K562 (cell line): Measurements from ENCODE around the gene OSBPL3. TPM values are rescaled to one million over a fixed set of nuclear protein-coding genes. Genes with fewer than 3 reads are reported as not detected.

Experiments
- ATAC-seq: fragments of 200-7000 bp; cut with Tn5 transposase; 3 replicates; pipeline ENCODE4 v1.9.1; 2020; ENCODE audit warnings: moderate library complexity
- BruUV-seq: library from RNA; stranded (reverse); fragments of 400-500 nt; replicated peaks from 2 replicates; lab custom pipeline; 2021; lab: Mats Ljungman, UMichigan
- CTCF ChIA-PET: fragments of 300-600 bp; formaldehyde crosslinking; extraction: SDS; loops from one replicate; lab custom pipeline; 2021; ENCODE audit warnings: low intra/inter-chr PET ratio; lab: Yijun Ruan, JAX
- POLR2A ChIA-PET: fragments of 300-600, 350-650 bp; sonication (Branson Sonifier 250); formaldehyde crosslinking; extraction: SDS; loops from one replicate; lab custom pipeline; 2021; ENCODE audit warnings: antibody characterized with exemption, inconsistent platforms; lab: Yijun Ruan, JAX
- DNase-seq, 4 experiments: peaks; one replicate each; pipeline versions ENCODE4 v3.0.0 to v3.0.0-alpha.2; 2011 to 2018; ENCODE audit warnings: low spot score in 3 of 4, mixed read lengths in 3 of 4; ENCODE audit errors: extremely low read depth in 1 of 4
- FAIRE-seq: peaks from 2 replicates; lab custom pipeline; 2011; peaks lifted over from hg19 to GRCh38; lab: Jason Lieb, UNC
- H2AFZ ChIP-seq: 2 replicates; pipeline ENCODE4 v1.6.0; 2011; ENCODE audit warnings: low read depth, low read length, control low read depth, inconsistent platforms
- H3K27ac ChIP-seq: fragments of 200-600 bp; 3 replicates; pipeline ENCODE4 v1.8.0; 2011; ENCODE audit warnings: low read depth, mild to moderate bottlenecking, control low read depth, inconsistent platforms, low read length, moderate library complexity, mixed read lengths; ENCODE audit errors: extremely low read depth
- H3K27me3 ChIP-seq, 2 experiments: fragments of 300-600 bp in 1 of 2; 2 replicates in 1 of 2; 3 replicates in 1 of 2; pipeline versions ENCODE4 v1.6.0 to v1.8.0; 2011; ENCODE audit warnings: inconsistent platforms in 2 of 2, low read length in 2 of 2, mild to moderate bottlenecking in 1 of 2, mixed read lengths in 1 of 2, moderate library complexity in 1 of 2; ENCODE audit not compliant: control insufficient read depth in 2 of 2, insufficient read depth in 2 of 2
- H3K36me3 ChIP-seq: fragments of 300-600 bp; 3 replicates; pipeline ENCODE4 v1.8.0; 2011; ENCODE audit warnings: mild to moderate bottlenecking, low read length, inconsistent platforms; ENCODE audit not compliant: control insufficient read depth, insufficient read depth
- H3K4me1 ChIP-seq, 2 experiments: fragments of 200-600 bp in 1 of 2; replicated peaks in 1 of 2; 2 replicates in 1 of 2; 3 replicates in 1 of 2; pipeline versions ENCODE4 v1.5.1 to v1.8.0; 2011; ENCODE audit warnings: inconsistent platforms in 2 of 2, low read length in 2 of 2, mild to moderate bottlenecking in 1 of 2, mixed read lengths in 1 of 2, moderate library complexity in 1 of 2; ENCODE audit not compliant: control insufficient read depth in 2 of 2, insufficient read depth in 2 of 2
- H3K4me2 ChIP-seq: 2 replicates; pipeline ENCODE4 v1.6.1; 2011; ENCODE audit warnings: low read length, control low read depth, inconsistent platforms, mixed read lengths; ENCODE audit not compliant: insufficient read depth
- H3K4me3 ChIP-seq: fragments of 200-600 bp; sonication (generic), shearing (Covaris generic); 2 replicates; pipeline ENCODE4 v1.5.1; 2016; ENCODE audit warnings: control low read depth, inconsistent platforms
- H3K79me2 ChIP-seq: fragments of 200-600 bp; 3 replicates; pipeline ENCODE4 v1.8.0; 2011; ENCODE audit warnings: low read length, inconsistent platforms; ENCODE audit not compliant: control insufficient read depth, insufficient read depth
- H3K9ac ChIP-seq, 2 experiments: 2 replicates each; pipeline versions ENCODE4 v1.6.0 to v1.6.1; 2011; ENCODE audit warnings: low read depth in 2 of 2, low read length in 2 of 2, control low read depth in 1 of 2, inconsistent platforms in 1 of 2, mild to moderate bottlenecking in 1 of 2, mixed read lengths in 1 of 2; ENCODE audit not compliant: insufficient read depth in 1 of 2
- H3K9me1 ChIP-seq: one replicate; pipeline ENCODE4 v1.6.0; 2011; ENCODE audit warnings: inconsistent platforms, mild to moderate bottlenecking, low read length, moderate library complexity; ENCODE audit not compliant: control insufficient read depth, insufficient read depth
- H3K9me3 ChIP-seq: replicated peaks from 2 replicates; pipeline ENCODE4 v1.5.1; 2011; ENCODE audit warnings: low read depth, low read length, inconsistent platforms; ENCODE audit not compliant: control insufficient read depth, insufficient read depth
- H4K20me1 ChIP-seq: replicated peaks from 2 replicates; pipeline ENCODE4 v1.6.1; 2011; ENCODE audit warnings: low read length, inconsistent platforms, mixed read lengths; ENCODE audit not compliant: control insufficient read depth, insufficient read depth
- ATF6 ChIP-seq: sonication (generic); formaldehyde crosslinking; IDR thresholded peaks from 2 replicates; pipeline ENCODE4 v1.4.0; 2020; ENCODE audit warnings: mild to moderate bottlenecking, missing genetic modification reagents
- C11orf30 ChIP-seq: fragments of 450-650 bp; IDR thresholded peaks from 2 replicates; pipeline ENCODE4 v1.6.1; 2016; ENCODE audit warnings: low read depth, mild to moderate bottlenecking
- CREB3L1 ChIP-seq: fragments of 450-650 bp; IDR thresholded peaks from 2 replicates; pipeline ENCODE4 v1.6.1; 2014; ENCODE audit warnings: low read depth, mild to moderate bottlenecking, moderate library complexity, borderline replicate concordance
- DDX20 ChIP-seq: fragments of 450-650 bp; IDR thresholded peaks from 2 replicates; pipeline ENCODE4 v1.6.1; 2016; ENCODE audit warnings: missing genetic modification characterization, low read depth, mild to moderate bottlenecking, missing compliant biosample characterization, moderate library complexity
- FOSL1 ChIP-seq: fragments of 200-800 bp; sonication (Bioruptor generic); conservative IDR thresholded peaks from 2 replicates; pipeline ENCODE4 v1.6.1; 2016; ENCODE audit warnings: missing genetic modification characterization, missing compliant biosample characterization
- GTF2B ChIP-seq: IDR thresholded peaks from 2 replicates; pipeline ENCODE4 v1.6.1; 2011; ENCODE audit not compliant: insufficient read length; ENCODE audit errors: extremely low read depth
- MCM2 ChIP-seq: fragments of 450-650 bp; IDR thresholded peaks from 2 replicates; pipeline ENCODE4 v1.6.1; 2017; ENCODE audit warnings: low read depth, mild to moderate bottlenecking
- POLR2AphosphoS5 ChIP-seq: IDR thresholded peaks from 2 replicates; pipeline ENCODE4 v1.6.1; 2011; ENCODE audit warnings: mild to moderate bottlenecking, low read depth, low read length, moderate library complexity; ENCODE audit not compliant: control insufficient read depth, insufficient read depth
- SETDB1 ChIP-seq: IDR thresholded peaks from one replicate; pipeline ENCODE4 v1.6.1; 2012; ENCODE audit warnings: low read length, control low read depth, inconsistent platforms
- SNRNP70 ChIP-seq: fragments of 200-400 bp; formaldehyde crosslinking; optimal IDR thresholded peaks from 2 replicates; pipeline ENCODE3; 2017; ENCODE audit warnings: low read depth, low read length
- TCF7L2 ChIP-seq: fragments of 150-350 bp; IDR thresholded peaks from 2 replicates; pipeline ENCODE4 v1.6.1; 2016; ENCODE audit warnings: low read depth, mild to moderate bottlenecking, low read length, moderate library complexity
- ZNF395 ChIP-seq: fragments of 200-800 bp; sonication (Bioruptor generic); IDR thresholded peaks from 2 replicates; pipeline ENCODE4 v1.6.1; 2017; ENCODE audit warnings: missing genetic modification characterization, missing compliant biosample characterization
- WGBS: fragments of 100-300 bp; shearing (Covaris generic); methylation state at CpG from one replicate; pipeline ENCODE4 v1.1.6; 2016; ENCODE audit warnings: low coverage, mixed read lengths; ENCODE audit not compliant: insufficient coverage; ENCODE audit errors: missing lambda C conversion rate; 5-methylcytosine and 5-hydroxymethylcytosine counted together
- in situ Hi-C: fragments of 300-500 bp; cut with MboI; formaldehyde crosslinking; loops from 4 replicates; pipeline ENCODE4 v1.15.0; 2018; ENCODE audit warnings: inconsistent platforms, mixed read lengths
- intact Hi-C: fragments of 100-400 bp; cut with micrococcal nuclease; formaldehyde crosslinking; loops from 2 replicates; pipeline ENCODE4 v1.14.2; 2022
- polyA plus RNA-seq, 8 experiments: library from polyadenylated mRNA; depleted of rRNA in 4 of 8; stranded (reverse) in 5 of 8; unstranded in 3 of 8; fragments of >200 nt; fragmentation: Nextera tagmentation in 2 of 8; fragmentation: Illumina TruSeq in 1 of 8; extraction: Ambion mirVana in 2 of 8; extraction: Trizol in 1 of 8; gene quantifications; 2 replicates each; pipeline versions ENCODE4 v1.2.1 to v1.2.3, GENCODE V29; 2011 to 2014; ENCODE audit warnings: inconsistent platforms in 1 of 8, missing spikeins in 1 of 8
- total RNA-seq, 7 experiments: library from RNA; depleted of rRNA in 6 of 7; stranded (reverse); fragments of >200 nt in 6 of 7; fragmentation: Illumina TruSeq in 2 of 7; extraction: Trizol in 2 of 7; gene quantifications; 2 replicates each; pipeline versions ENCODE4 v1.2.1 to v1.2.3, GENCODE V29; 2011 to 2021; ENCODE audit warnings: low replicate concordance in 1 of 7

OSBPL3 gene
- total and polyA plus RNA-seq, 9 of the 15 experiments (the other 6 are each of a cell fraction or from before 2014, with no cell fraction given): 4.8 to 37.2 (median 26.5) TPM

- Histone ChIP-seq H4K20me1 (no peaks in the 10 kb centered on the region), H3K27ac (no peak overlapping the region; the same call in 2 of the 3 replicates), H3K79me2 (peaks cover 16% of the 10 kb centered on the region; the same call in 2 of the 3 replicates), H3K27me3 (no peaks in the 10 kb centered on the region), H3K9me1 (no peaks in the 10 kb centered on the region), H3K4me1 (no peaks in the 10 kb centered on the region), H3K9ac (no peak overlapping the region), H3K36me3 (no peaks in the 10 kb centered on the region), H3K9me3 (peaks cover 9% of the 10 kb centered on the region), H3K4me2 (no peak overlapping the region), H3K4me3 (no peak overlapping the region), H2AFZ (no peak overlapping the region)
- no peak for FAIRE-seq
- in situ Hi-C loops: no loop called here
- WGBS: 24% methylated on average over 5 of the region's 5 CpGs
- ChIA-PET CTCF (no interaction called here), POLR2A (no interaction called here)
- BruUV-seq: no TSS peak
- DNase-seq: peak in 1 of 4 experiments; percentile 18
- intact Hi-C loops: no loop called here
- peak; percentile 35; the same call in 1 of the 3 replicates for ATAC-seq
- TF ChIP-seq ZNF395 (CRISPR knock-in tag): peak; percentile 82
- no peak for TF ChIP-seq SNRNP70
- TF ChIP-seq ATF6 (CRISPR knock-in tag): no peak
- peak; percentile 87 for TF ChIP-seq FOSL1 (tag)
- TF ChIP-seq GTF2B: no peak
- TF ChIP-seq DDX20 (tag): no peak
- peak; percentile 41; the same call in 1 of the 2 replicates for TF ChIP-seq C11orf30
- no peak for TF ChIP-seq TCF7L2
- no peak for TF ChIP-seq MCM2
- TF ChIP-seq POLR2AphosphoS5: no peak
- TF ChIP-seq CREB3L1: peak; percentile 70; the same call in 1 of the 2 replicates
- no peak for TF ChIP-seq SETDB1
Observed at GRCh38 chr7:24786941-24787340, 193.0 kb downstream of the OSBPL3 start.
